Osteoblast (primary cell): ENCODE measurements around the gene DIP2C. TPM values are rescaled to one million over a fixed set of nuclear protein-coding genes. Genes with fewer than 3 reads are reported as not detected.

Experiments used
- DNase-seq: peaks from one replicate; pipeline ENCODE4 v3.0.0; 2011; ENCODE audit warnings: low spot score, mixed read lengths; ENCODE audit not compliant: insufficient read length; ENCODE audit errors: missing footprints
- H2AFZ ChIP-seq: 2 replicates; pipeline ENCODE4 v1.6.0; 2011; ENCODE audit warnings: mild to moderate bottlenecking, low read length
- H3K27ac ChIP-seq: 2 replicates; pipeline ENCODE4 v1.5.1; 2011; ENCODE audit warnings: mild to moderate bottlenecking, low read depth, low read length, moderate library complexity
- H3K27me3 ChIP-seq: 2 replicates; pipeline ENCODE4 v1.6.0; 2012; ENCODE audit warnings: mild to moderate bottlenecking, control low read depth, inconsistent platforms, low read length, moderate library complexity; ENCODE audit not compliant: insufficient read depth
- H3K36me3 ChIP-seq: 2 replicates; pipeline ENCODE4 v1.5.1; 2011; ENCODE audit warnings: mild to moderate bottlenecking, low read length, control low read depth, moderate library complexity; ENCODE audit not compliant: insufficient read depth
- H3K4me1 ChIP-seq: 2 replicates; pipeline ENCODE4 v1.5.1; 2011; ENCODE audit warnings: mild to moderate bottlenecking, low read length, control low read depth, moderate library complexity; ENCODE audit not compliant: insufficient read depth
- H3K4me2 ChIP-seq: 2 replicates; pipeline ENCODE4 v1.6.0; 2011; ENCODE audit warnings: mild to moderate bottlenecking, low read length; ENCODE audit not compliant: insufficient read depth
- H3K4me3 ChIP-seq: fragments of 200-600 bp; sonication (generic); 3 replicates; pipeline ENCODE4 v1.5.1; 2012; ENCODE audit warnings: mild to moderate bottlenecking, low read length, inconsistent platforms; ENCODE audit not compliant: insufficient read depth
- H3K79me2 ChIP-seq: 2 replicates; pipeline ENCODE4 v1.6.0; 2012; ENCODE audit warnings: mild to moderate bottlenecking, low read length, control low read depth, inconsistent platforms; ENCODE audit not compliant: insufficient read depth
- H3K9me3 ChIP-seq: 2 replicates; pipeline ENCODE4 v1.5.1; 2011; ENCODE audit warnings: low read depth, low read length, control low read depth
- H4K20me1 ChIP-seq: 2 replicates; pipeline ENCODE4 v1.6.0; 2012; ENCODE audit warnings: mild to moderate bottlenecking, low read length, control low read depth; ENCODE audit not compliant: insufficient read depth
- CTCF ChIP-seq: IDR thresholded peaks from 2 replicates; pipeline ENCODE4 v1.5.1; 2011; ENCODE audit warnings: mild to moderate bottlenecking, low read depth, low read length, moderate library complexity; ENCODE audit errors: extremely low read depth
- total RNA-seq: library from RNA; depleted of rRNA; stranded (reverse); fragments of >200 nt; gene quantifications from 2 replicates; pipeline ENCODE4 v1.2.3, GENCODE V29; 2012

DIP2C gene
- total RNA-seq, 1 donor: 36.9 TPM

- no peak overlapping the region for H3K27ac ChIP-seq
- peaks cover 34% of the 10 kb centered on the region for H4K20me1 ChIP-seq
- no peak for DNase-seq
- peaks cover 77% of the 10 kb centered on the region for H3K79me2 ChIP-seq
- peaks cover 30% of the 10 kb centered on the region for H3K4me1 ChIP-seq
- H3K36me3 ChIP-seq: peaks cover 3% of the 10 kb centered on the region
- no peak overlapping the region for H2AFZ ChIP-seq
- TF ChIP-seq CTCF: no peak
- H3K4me3 ChIP-seq: no peak overlapping the region
- no peaks in the 10 kb centered on the region for H3K9me3 ChIP-seq
- no peaks in the 10 kb centered on the region for H3K27me3 ChIP-seq
- H3K4me2 ChIP-seq: no peak overlapping the region
Measured at GRCh38 chr10:488081-488932, 201.2 kb downstream of the DIP2C start.

- no peak for TF ChIP-seq CTCF
- Histone ChIP-seq H3K4me3 (no peak overlapping the region), H3K4me2 (no peak overlapping the region), H2AFZ (no peak overlapping the region), H3K27ac (no peak overlapping the region), H3K27me3 (no peaks in the 10 kb centered on the region), H4K20me1 (peaks cover 27% of the 10 kb centered on the region), H3K4me1 (peaks cover 29% of the 10 kb centered on the region), H3K79me2 (peaks cover 77% of the 10 kb centered on the region), H3K36me3 (peaks cover 13% of the 10 kb centered on the region), H3K9me3 (no peaks in the 10 kb centered on the region)
- DNase-seq: no peak
Measured at GRCh38 chr10:486666-487322, 202.7 kb downstream of the DIP2C start.

- peaks cover 77% of the 10 kb centered on the region for H3K79me2 ChIP-seq
- H4K20me1 ChIP-seq: peaks cover 23% of the 10 kb centered on the region
- no peak overlapping the region for H3K4me3 ChIP-seq
- no peak overlapping the region for H2AFZ ChIP-seq
- no peak for TF ChIP-seq CTCF
- H3K36me3 ChIP-seq: peaks cover 15% of the 10 kb centered on the region
- no peak for DNase-seq
- H3K4me2 ChIP-seq: no peak overlapping the region
- no peak overlapping the region for H3K27ac ChIP-seq
- H3K27me3 ChIP-seq: no peaks in the 10 kb centered on the region
- H3K4me1 ChIP-seq: peaks cover 23% of the 10 kb centered on the region
- no peaks in the 10 kb centered on the region for H3K9me3 ChIP-seq
Measured at GRCh38 chr10:486206-486605, 203.3 kb downstream of the DIP2C start.

GRCh38 chr10:485776-486175 is 203.7 kb downstream of the DIP2C start:
- no peak for DNase-seq
- Histone ChIP-seq H3K4me3 (no peak overlapping the region), H3K36me3 (peaks cover 18% of the 10 kb centered on the region), H3K4me1 (peaks cover 19% of the 10 kb centered on the region), H3K4me2 (peak overlapping the region; percentile 83), H3K79me2 (peaks cover 81% of the 10 kb centered on the region), H3K27me3 (no peaks in the 10 kb centered on the region), H2AFZ (no peak overlapping the region), H3K9me3 (no peaks in the 10 kb centered on the region), H4K20me1 (peaks cover 27% of the 10 kb centered on the region), H3K27ac (peak overlapping the region; percentile 91)
- TF ChIP-seq CTCF: no peak
